Glomerular endothelial cell (primary cell): ENCODE results near the gene TCF25. TPM values are rescaled to one million over a fixed set of nuclear protein-coding genes. Genes with fewer than 3 reads are reported as not detected.
"Not testable (repeated sequence)": the region's sequence is repeated elsewhere in the genome, so short reads cannot be mapped to it uniquely, and the experiment has no call there.

ENCODE experiments used
- DNase-seq: peaks from one replicate; pipeline ENCODE4 v3.0.0-alpha.2; 2011; ENCODE audit warnings: low read depth, low spot score; ENCODE audit errors: extremely low read depth
- total RNA-seq: library from RNA; depleted of rRNA; stranded (reverse); fragments of >200 nt; gene quantifications from 2 replicates; pipeline ENCODE4 v1.2.3, GENCODE V29; 2015

The TCF25 gene
- total RNA-seq, 1 donor from 2014 or later: 223 TPM

GRCh38 chr16:89935620-89936019 lies 62.2 kb downstream of the TCF25 start:
- DNase-seq: not testable (repeated sequence)

- DNase-seq: no peak
These were observed 62.6 kb downstream of the TCF25 start for GRCh38 chr16:89936034-89936433.

GRCh38 chr16:89936508-89936907 lies 63.1 kb downstream of the TCF25 start:
- no peak for DNase-seq

- DNase-seq: no peak
These were observed 63.6 kb downstream of the TCF25 start for GRCh38 chr16:89936981-89937380.

- no peak for DNase-seq
These were observed 64.9 kb downstream of the TCF25 start for GRCh38 chr16:89938175-89938885.

- DNase-seq: no peak
These were observed 71.4 kb downstream of the TCF25 start for GRCh38 chr16:89944773-89945172.

GRCh38 chr16:89945654-89946053 lies 72.3 kb downstream of the TCF25 start:
- DNase-seq: no peak

GRCh38 chr16:89946515-89946914 lies 73.1 kb downstream of the TCF25 start:
- DNase-seq: no peak

- DNase-seq: no peak
These were observed 75.8 kb downstream of the TCF25 start for GRCh38 chr16:89949121-89949742.

- DNase-seq: no peak
These were observed 76.4 kb downstream of the TCF25 start for GRCh38 chr16:89949756-89950155.

GRCh38 chr16:89951509-89951908 lies 78.1 kb downstream of the TCF25 start:
- DNase-seq: no peak

GRCh38 chr16:89952049-89952448 lies 78.7 kb downstream of the TCF25 start:
- DNase-seq: no peak

- no peak for DNase-seq
These were observed 79.2 kb downstream of the TCF25 start for GRCh38 chr16:89952551-89952950.

GRCh38 chr16:89953671-89954406 lies 80.4 kb downstream of the TCF25 start:
- DNase-seq: no peak

- DNase-seq: no peak
These were observed 81.1 kb downstream of the TCF25 start for GRCh38 chr16:89954462-89954861.

GRCh38 chr16:89955001-89955685 lies 81.8 kb downstream of the TCF25 start:
- DNase-seq: no peak

- DNase-seq: no peak
These were observed 83.3 kb downstream of the TCF25 start for GRCh38 chr16:89956505-89957215.

- DNase-seq: no peak
These were observed 83.9 kb downstream of the TCF25 start for GRCh38 chr16:89957216-89957785.

GRCh38 chr16:89958068-89958467 lies 84.7 kb downstream of the TCF25 start:
- no peak for DNase-seq

GRCh38 chr16:89958596-89958995 lies 85.2 kb downstream of the TCF25 start:
- DNase-seq: no peak
